ENCODE measurements around the gene SP6. TPM values are rescaled to one million over a fixed set of nuclear protein-coding genes. Genes with fewer than 3 reads are reported as not detected.

SP6 gene
- total and polyA plus RNA-seq, 2 experiments from 2014 or later, result 1.3 to 1.7 TPM

GRCh38 chr17:47839071-47839470 is 11.9 kb downstream of the SP6 start:
- peaks cover 31% of the 10 kb centered on the region for H3K4me1 ChIP-seq (ENCODE audit: insufficient read depth)
- no peak overlapping the region for H2AFZ ChIP-seq
- DNase-seq (ENCODE audit: low spot score), result no peak
- H3K9me3 ChIP-seq (ENCODE audit: low read depth), result no peaks in the 10 kb centered on the region
- no peaks in the 10 kb centered on the region for H3K27me3 ChIP-seq
- 92% methylated on average over 5 of the region's 5 CpGs for WGBS (ENCODE audit: low lambda C conversion rate, missing lambda C conversion rate)
- no peaks in the 10 kb centered on the region for H3K9me2 ChIP-seq (replicated peaks; ENCODE audit: insufficient read depth)
- peak overlapping the region; percentile 94 for H3K4me2 ChIP-seq
- no peaks in the 10 kb centered on the region for H4K20me1 ChIP-seq (ENCODE audit: insufficient read depth, poor library complexity, severe bottlenecking)
- H3K27ac ChIP-seq, result no peak overlapping the region
- H3K79me2 ChIP-seq, result peaks cover 17% of the 10 kb centered on the region
- no peak overlapping the region for H3K4me3 ChIP-seq
- no peaks in the 10 kb centered on the region for H3K36me3 ChIP-seq (replicated peaks; ENCODE audit: insufficient read depth, low read depth)
- TF ChIP-seq CTCF (IDR thresholded peaks at IDR 0.05; ENCODE audit: poor library complexity) (no peak), EZH2 (IDR thresholded peaks at IDR 0.05; ENCODE audit: borderline replicate concordance) (no peak), EZH2phosphoT487 (IDR thresholded peaks at IDR 0.05; ENCODE audit: low read depth, severe bottlenecking, unreplicated experiment) (no peak)

- Histone ChIP-seq H3K36me3 (replicated peaks; ENCODE audit: insufficient read depth, low read depth) (no peaks in the 10 kb centered on the region), H2AFZ (no peak overlapping the region), H3K27me3 (no peaks in the 10 kb centered on the region), H3K4me3 (no peak overlapping the region), H3K9me3 (ENCODE audit: low read depth) (no peaks in the 10 kb centered on the region), H3K4me2 (no peak overlapping the region), H3K79me2 (peaks cover 17% of the 10 kb centered on the region), H3K4me1 (ENCODE audit: insufficient read depth) (peaks cover 27% of the 10 kb centered on the region), H4K20me1 (ENCODE audit: insufficient read depth, poor library complexity, severe bottlenecking) (no peaks in the 10 kb centered on the region), H3K9me2 (replicated peaks; ENCODE audit: insufficient read depth) (no peaks in the 10 kb centered on the region), H3K27ac (no peak overlapping the region)
- TF ChIP-seq EZH2 (IDR thresholded peaks at IDR 0.05; ENCODE audit: borderline replicate concordance) (no peak), EZH2phosphoT487 (IDR thresholded peaks at IDR 0.05; ENCODE audit: low read depth, severe bottlenecking, unreplicated experiment) (no peak), CTCF (IDR thresholded peaks at IDR 0.05; ENCODE audit: poor library complexity) (no peak)
- 97% methylated on average over 13 of the region's 13 CpGs for WGBS (ENCODE audit: low lambda C conversion rate, missing lambda C conversion rate)
- DNase-seq (ENCODE audit: low spot score), result no peak
These were observed 12.3 kb downstream of the SP6 start for GRCh38 chr17:47838636-47839035.

- Histone ChIP-seq H3K27me3 (no peaks in the 10 kb centered on the region), H3K9me2 (replicated peaks; ENCODE audit: insufficient read depth) (no peaks in the 10 kb centered on the region), H3K79me2 (peaks cover 17% of the 10 kb centered on the region), H3K27ac (no peak overlapping the region), H3K4me2 (no peak overlapping the region), H3K4me1 (ENCODE audit: insufficient read depth) (peaks cover 22% of the 10 kb centered on the region), H3K4me3 (no peak overlapping the region), H3K36me3 (replicated peaks; ENCODE audit: insufficient read depth, low read depth) (no peaks in the 10 kb centered on the region), H3K9me3 (ENCODE audit: low read depth) (no peaks in the 10 kb centered on the region), H2AFZ (no peak overlapping the region), H4K20me1 (ENCODE audit: insufficient read depth, poor library complexity, severe bottlenecking) (no peaks in the 10 kb centered on the region)
- TF ChIP-seq CTCF (IDR thresholded peaks at IDR 0.05; ENCODE audit: poor library complexity) (no peak), EZH2phosphoT487 (IDR thresholded peaks at IDR 0.05; ENCODE audit: low read depth, severe bottlenecking, unreplicated experiment) (no peak), EZH2 (IDR thresholded peaks at IDR 0.05; ENCODE audit: borderline replicate concordance) (no peak)
- DNase-seq (ENCODE audit: low spot score), result no peak
- WGBS (ENCODE audit: low lambda C conversion rate, missing lambda C conversion rate), result 71% methylated on average over 13 of the region's 13 CpGs
These were observed 13.4 kb downstream of the SP6 start for GRCh38 chr17:47837401-47838039.

All from hepatocyte (in vitro differentiated cells).